HCT116 (cell line): ENCODE measurements around the gene LOXL1. TPM values are rescaled to one million over a fixed set of nuclear protein-coding genes. Genes with fewer than 3 reads are reported as not detected.

Experiments used
- ATAC-seq: fragments of 200-7000 bp; cut with Tn5 transposase; 2 replicates; pipeline ENCODE4 v1.9.1; 2020; ENCODE audit warnings: mild to moderate bottlenecking, moderate library complexity
- BruUV-seq: library from RNA; stranded (reverse); fragments of 400-500 nt; replicated peaks from 2 replicates; lab custom pipeline; 2021; lab: Mats Ljungman, UMichigan
- CTCF ChIA-PET: fragments of 300-600 bp; sonication (Branson Sonifier 250); formaldehyde crosslinking; loops from one replicate; lab custom pipeline; 2021; ENCODE audit warnings: antibody characterized with exemption; lab: Charles Lee
- POLR2A ChIA-PET: fragments of 300-600, 350-600 bp; sonication (Branson Sonifier 250); formaldehyde crosslinking; loops from one replicate; lab custom pipeline; 2021; ENCODE audit warnings: antibody characterized with exemption; lab: Charles Lee
- RAD21 ChIA-PET, 2 experiments: fragments of 300-600 bp; sonication (Branson Sonifier 250); formaldehyde crosslinking; loops; one replicate each; lab custom pipeline; 2023; ENCODE audit warnings: low total read pairs in 2 of 2; ENCODE audit not compliant: uncharacterized antibody in 2 of 2, unreplicated experiment in 2 of 2, low non-redundant PET in 1 of 2; lab: Charles Lee
- DNase-seq: peaks from one replicate; pipeline ENCODE4 v3.0.0-alpha.2; 2010; ENCODE audit warnings: low read depth, low spot score
- H2AFZ ChIP-seq: fragments of 200-600 bp; shearing (Covaris generic), sonication (generic); 2 replicates; pipeline ENCODE4 v1.6.1; 2017; ENCODE audit warnings: low read depth, mixed run types, mixed read lengths, antibody characterized with exemption, low read length; ENCODE audit not compliant: poor library complexity, severe bottlenecking
- H3K27ac ChIP-seq: 2 replicates; pipeline ENCODE4 v1.5.1; 2012; ENCODE audit warnings: low read depth, low read length
- H3K27me3 ChIP-seq: fragments of 200-600 bp; sonication (generic); 2 replicates; pipeline ENCODE4 v1.6.1; 2016; ENCODE audit warnings: mixed run types, low read length, mixed read lengths; ENCODE audit not compliant: insufficient read depth
- H3K36me3 ChIP-seq, 2 experiments: fragments of 200-500 bp in 1 of 2; fragments of 200-600 bp in 1 of 2; sonication (Bioruptor generic) in 1 of 2; sonication (generic) in 1 of 2; 2 replicates each; pipeline versions ENCODE4 v1.5.1 to v1.6.1; 2014 to 2016; ENCODE audit warnings: low read length in 2 of 2, inconsistent platforms in 1 of 2, mixed read lengths in 1 of 2, mixed run types in 1 of 2; ENCODE audit not compliant: insufficient read depth in 2 of 2, control insufficient read depth in 1 of 2
- H3K4me1 ChIP-seq, 2 experiments: fragments of 200-600 bp in 1 of 2; sonication (generic) in 1 of 2; 2 replicates each; pipeline versions ENCODE4 v1.5.1 to v1.6.1; 2012 to 2017; ENCODE audit warnings: low read length in 2 of 2, inconsistent platforms in 1 of 2, mild to moderate bottlenecking in 1 of 2, mixed read lengths in 1 of 2, mixed run types in 1 of 2, moderate library complexity in 1 of 2; ENCODE audit not compliant: insufficient read depth in 2 of 2, control insufficient read depth in 1 of 2
- H3K4me2 ChIP-seq: fragments of 200-600 bp; sonication (generic); 2 replicates; pipeline ENCODE4 v1.6.1; 2017; ENCODE audit warnings: mixed run types, low read length, mixed read lengths
- H3K4me3 ChIP-seq, 2 experiments: fragments of 200-600 bp in 1 of 2; sonication (generic) in 1 of 2; replicated peaks in 1 of 2; 2 replicates each; pipeline ENCODE4 v1.5.1; 2011 to 2016; ENCODE audit warnings: low read length in 2 of 2, control low read depth in 1 of 2, low read depth in 1 of 2, mild to moderate bottlenecking in 1 of 2, mixed read lengths in 1 of 2, mixed run types in 1 of 2
- H3K79me2 ChIP-seq: fragments of 200-600 bp; sonication (generic); 2 replicates; pipeline ENCODE4 v1.6.1; 2017; ENCODE audit warnings: mild to moderate bottlenecking, mixed run types, low read length, moderate library complexity, mixed read lengths; ENCODE audit not compliant: insufficient read depth
- H3K9ac ChIP-seq: fragments of 200-600 bp; sonication (generic); 2 replicates; pipeline ENCODE4 v1.6.1; 2016; ENCODE audit warnings: low read length, mixed read lengths
- H3K9me2 ChIP-seq: fragments of 200-600 bp; sonication (generic), shearing (Covaris generic); 2 replicates; pipeline ENCODE4 v1.6.1; 2017; ENCODE audit warnings: mixed run types, mild to moderate bottlenecking, moderate library complexity; ENCODE audit not compliant: insufficient read depth
- H3K9me3 ChIP-seq, 2 experiments: fragments of 200-500 bp in 1 of 2; fragments of 200-600 bp in 1 of 2; sonication (Bioruptor generic) in 1 of 2; sonication (generic) in 1 of 2; 2 replicates each; pipeline ENCODE4 v1.6.1; 2014 to 2017; ENCODE audit warnings: low read length in 2 of 2, mixed read lengths in 2 of 2, inconsistent platforms in 1 of 2, low read depth in 1 of 2, mild to moderate bottlenecking in 1 of 2, mixed run types in 1 of 2, moderate library complexity in 1 of 2; ENCODE audit not compliant: control insufficient read depth in 1 of 2, insufficient read depth in 1 of 2
- H4K20me1 ChIP-seq: fragments of 200-600 bp; sonication (generic), shearing (Covaris generic); 2 replicates; pipeline ENCODE4 v1.6.1; 2017; ENCODE audit warnings: mixed run types, mild to moderate bottlenecking, moderate library complexity; ENCODE audit not compliant: insufficient read depth
- ATF3 ChIP-seq: IDR thresholded peaks from 2 replicates; pipeline ENCODE4 v1.6.1; 2012
- FOSL1 ChIP-seq: IDR thresholded peaks from 2 replicates; pipeline ENCODE4 v1.6.1; 2012; ENCODE audit warnings: low read depth
- SRF ChIP-seq: IDR thresholded peaks from 2 replicates; pipeline ENCODE4 v1.6.1; 2012; ENCODE audit warnings: low read depth
- TCF7L2 ChIP-seq: IDR thresholded peaks from 2 replicates; pipeline ENCODE4 v1.7.0; 2011; ENCODE audit warnings: borderline replicate concordance, inconsistent platforms; ENCODE audit not compliant: insufficient read depth, insufficient read length; ENCODE audit errors: extremely low read depth
- ZFX ChIP-seq: fragments of 450-650 bp; IDR thresholded peaks from 2 replicates; pipeline ENCODE4 v1.6.1; 2017
- ZNF274 ChIP-seq: fragments of 200-500 bp; sonication (Bioruptor generic); IDR thresholded peaks from 2 replicates; pipeline ENCODE4 v1.6.1; 2014; ENCODE audit warnings: mild to moderate bottlenecking, low read depth, low read length, inconsistent platforms
- intact Hi-C: fragments of 100-400 bp; cut with micrococcal nuclease; formaldehyde crosslinking; loops from 2 replicates; pipeline ENCODE4 v1.10.0; 2022
- total RNA-seq: library from RNA; stranded (reverse); gene quantifications from one replicate; pipeline ENCODE4 v1.2.1, GENCODE V29; 2021; ENCODE audit not compliant: unreplicated experiment

The LOXL1 gene
- total RNA-seq, 1 experiment from 2014 or later, result 14.9 TPM

DNA sequence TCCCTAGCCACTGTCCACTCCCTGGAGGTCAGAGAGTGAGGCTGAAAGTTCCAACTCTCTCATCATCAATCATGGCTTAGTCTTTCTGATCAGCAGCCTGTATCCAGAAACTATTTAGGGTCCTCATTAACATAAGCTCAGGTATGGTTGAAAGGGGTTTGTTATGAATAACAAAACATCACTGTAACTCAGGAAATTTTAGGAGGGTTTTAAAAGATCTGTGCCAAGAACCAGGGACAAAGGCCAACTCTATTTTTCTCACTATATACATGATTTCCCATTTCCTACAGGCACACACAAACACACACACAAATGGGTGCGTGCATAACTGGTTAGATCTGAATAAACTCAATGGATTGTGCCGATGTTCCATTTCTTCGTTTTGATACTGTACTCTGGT lies 42.2 kb downstream of the LOXL1 start:
- no peaks in the 10 kb centered on the region for H3K9me3 ChIP-seq
- H3K79me2 ChIP-seq, result no peaks in the 10 kb centered on the region
- no peak overlapping the region for H3K4me3 ChIP-seq
- ATAC-seq, result no peak
- ChIA-PET CTCF (no interaction called here), POLR2A (no interaction called here), RAD21 (no interaction called here)
- H4K20me1 ChIP-seq, result no peaks in the 10 kb centered on the region
- no peak overlapping the region for H3K9ac ChIP-seq
- no peak overlapping the region for H3K27ac ChIP-seq
- H3K27me3 ChIP-seq, result no peaks in the 10 kb centered on the region
- H3K4me1 ChIP-seq, result peaks cover 8 to 20% of the 10 kb centered on the region in 2 experiments; a peak in 3 of 4 replicates
- H3K4me2 ChIP-seq, result no peak overlapping the region
- DNase-seq, result no peak
- intact Hi-C loops, result no loop called here
- BruUV-seq, result no TSS peak
- no peak overlapping the region for H2AFZ ChIP-seq
- no peaks in the 10 kb centered on the region for H3K9me2 ChIP-seq
- TF ChIP-seq TCF7L2 (no peak), ZFX (no peak), FOSL1 (no peak)
- H3K36me3 ChIP-seq, result no peaks in the 10 kb centered on the region

- POLR2A ChIA-PET, result no interaction called here
- RAD21 ChIA-PET, result no interaction called here
- Histone ChIP-seq H4K20me1 (no peaks in the 10 kb centered on the region), H3K27ac (no peak overlapping the region), H3K79me2 (no peaks in the 10 kb centered on the region), H3K4me2 (no peak overlapping the region), H3K27me3 (no peaks in the 10 kb centered on the region), H3K9ac (no peak overlapping the region), H2AFZ (no peak overlapping the region), H3K9me2 (no peaks in the 10 kb centered on the region), H3K9me3 (no peaks in the 10 kb centered on the region), H3K4me3 (no peak overlapping the region), H3K4me1 (peaks cover 8 to 20% of the 10 kb centered on the region in 2 experiments; a peak in 3 of 4 replicates), H3K36me3 (no peaks in the 10 kb centered on the region)
- DNase-seq (no peak), ATAC-seq (no peak)
- intact Hi-C loops, result no loop called here
- TF ChIP-seq SRF (no peak), ZNF274 (no peak), TCF7L2 (no peak), ATF3 (no peak)
- CTCF ChIA-PET, result interaction anchor here (1.1 to 2.0 kb wide), 2 partner anchors 13 to 25 kb away, joined by 4 read pairs; partner anchors contain the start of gene PML
- BruUV-seq, result no TSS peak
These were observed 43.0 kb downstream of the LOXL1 start for GRCh38 chr15:73969151-73969759.
